ENCODE data around the gene TEX22.

The TEX22 gene

GRCh38 chr14:105367116-105368031 is 31.0 kb upstream of the TEX22 start:
- no peaks in the 10 kb centered on the region for H3K9me3 ChIP-seq (ENCODE audit: insufficient read depth, low read depth, low read length)
- H3K36me3 ChIP-seq (ENCODE audit: insufficient read depth, low read length): no peaks in the 10 kb centered on the region
- no peak overlapping the region for H3K27ac ChIP-seq (ENCODE audit: low read depth, low read length)
- H3K4me3 ChIP-seq (ENCODE audit: low read length): no peak overlapping the region
- H3K27me3 ChIP-seq (ENCODE audit: insufficient read depth, low read length): no peaks in the 10 kb centered on the region; the same call in none of the 2 replicates
- H3K4me1 ChIP-seq (ENCODE audit: insufficient read depth, low read length): no peaks in the 10 kb centered on the region
- WGBS: 96% methylated on average over 34 of the region's 34 CpGs
- no peak overlapping the region for H3K9ac ChIP-seq (ENCODE audit: low read depth, low read length)

- H3K27me3 ChIP-seq (ENCODE audit: insufficient read depth, low read length): no peaks in the 10 kb centered on the region; the same call in 1 of the 2 replicates
- H3K4me1 ChIP-seq (ENCODE audit: insufficient read depth, low read length): no peaks in the 10 kb centered on the region
- no peaks in the 10 kb centered on the region for H3K36me3 ChIP-seq (ENCODE audit: insufficient read depth, low read length)
- H3K4me3 ChIP-seq (ENCODE audit: low read length): no peak overlapping the region
- 95% methylated on average over 20 of the region's 20 CpGs for WGBS
- no peak overlapping the region for H3K9ac ChIP-seq (ENCODE audit: low read depth, low read length)
- H3K27ac ChIP-seq (ENCODE audit: low read depth, low read length): no peak overlapping the region
- H3K9me3 ChIP-seq (ENCODE audit: insufficient read depth, low read depth, low read length): no peaks in the 10 kb centered on the region
Measured at GRCh38 chr14:105368032-105368417, 30.3 kb upstream of the TEX22 start.

- H3K9ac ChIP-seq (ENCODE audit: low read depth, low read length): no peak overlapping the region
- H3K27me3 ChIP-seq (ENCODE audit: insufficient read depth, low read length): no peaks in the 10 kb centered on the region; the same call in 1 of the 2 replicates
- H3K27ac ChIP-seq (ENCODE audit: low read depth, low read length): no peak overlapping the region
- 95% methylated on average over 20 of the region's 20 CpGs for WGBS
- no peaks in the 10 kb centered on the region for H3K4me1 ChIP-seq (ENCODE audit: insufficient read depth, low read length)
- H3K9me3 ChIP-seq (ENCODE audit: insufficient read depth, low read depth, low read length): no peaks in the 10 kb centered on the region
- no peaks in the 10 kb centered on the region for H3K36me3 ChIP-seq (ENCODE audit: insufficient read depth, low read length)
- H3K4me3 ChIP-seq (ENCODE audit: low read length): no peak overlapping the region
Measured at GRCh38 chr14:105368426-105368825, 29.9 kb upstream of the TEX22 start.

GRCh38 chr14:105368910-105369652 is 29.3 kb upstream of the TEX22 start:
- Histone ChIP-seq H3K27me3 (ENCODE audit: insufficient read depth, low read length) (no peaks in the 10 kb centered on the region; the same call in 1 of the 2 replicates), H3K4me1 (ENCODE audit: insufficient read depth, low read length) (no peaks in the 10 kb centered on the region), H3K36me3 (ENCODE audit: insufficient read depth, low read length) (no peaks in the 10 kb centered on the region), H3K9me3 (ENCODE audit: insufficient read depth, low read depth, low read length) (no peaks in the 10 kb centered on the region), H3K27ac (ENCODE audit: low read depth, low read length) (no peak overlapping the region), H3K9ac (ENCODE audit: low read depth, low read length) (no peak overlapping the region), H3K4me3 (ENCODE audit: low read length) (no peak overlapping the region)
- WGBS: 94% methylated on average over 29 of the region's 29 CpGs

GRCh38 chr14:105369653-105370040 is 28.7 kb upstream of the TEX22 start:
- H3K27me3 ChIP-seq (ENCODE audit: insufficient read depth, low read length): no peaks in the 10 kb centered on the region; the same call in 1 of the 2 replicates
- H3K9ac ChIP-seq (ENCODE audit: low read depth, low read length): no peak overlapping the region
- H3K27ac ChIP-seq (ENCODE audit: low read depth, low read length): no peak overlapping the region
- H3K9me3 ChIP-seq (ENCODE audit: insufficient read depth, low read depth, low read length): no peaks in the 10 kb centered on the region
- no peaks in the 10 kb centered on the region for H3K4me1 ChIP-seq (ENCODE audit: insufficient read depth, low read length)
- no peak overlapping the region for H3K4me3 ChIP-seq (ENCODE audit: low read length)
- H3K36me3 ChIP-seq (ENCODE audit: insufficient read depth, low read length): no peaks in the 10 kb centered on the region
- WGBS: 94% methylated on average over 28 of the region's 28 CpGs

GRCh38 chr14:105374389-105374788 is 23.9 kb upstream of the TEX22 start:
- 95% methylated on average over 11 of the region's 11 CpGs for WGBS
- H3K27me3 ChIP-seq (ENCODE audit: insufficient read depth, low read length): no peaks in the 10 kb centered on the region
- no peaks in the 10 kb centered on the region for H3K9me3 ChIP-seq (ENCODE audit: insufficient read depth, low read depth, low read length)
- H3K4me1 ChIP-seq (ENCODE audit: insufficient read depth, low read length): no peaks in the 10 kb centered on the region
- H3K36me3 ChIP-seq (ENCODE audit: insufficient read depth, low read length): no peaks in the 10 kb centered on the region
- H3K27ac ChIP-seq (ENCODE audit: low read depth, low read length): no peak overlapping the region
- H3K4me3 ChIP-seq (ENCODE audit: low read length): no peak overlapping the region
- no peak overlapping the region for H3K9ac ChIP-seq (ENCODE audit: low read depth, low read length)

GRCh38 chr14:105375635-105376057 is 22.7 kb upstream of the TEX22 start:
- Histone ChIP-seq H3K4me3 (ENCODE audit: low read length) (no peak overlapping the region), H3K27ac (ENCODE audit: low read depth, low read length) (no peak overlapping the region), H3K36me3 (ENCODE audit: insufficient read depth, low read length) (0 out of 2 replicates have a peak, but pooled peaks cover 3% of the 10 kb centered on the region), H3K9ac (ENCODE audit: low read depth, low read length) (no peak overlapping the region), H3K27me3 (ENCODE audit: insufficient read depth, low read length) (no peaks in the 10 kb centered on the region), H3K9me3 (ENCODE audit: insufficient read depth, low read depth, low read length) (no peaks in the 10 kb centered on the region), H3K4me1 (ENCODE audit: insufficient read depth, low read length) (no peaks in the 10 kb centered on the region)
- WGBS: 89% methylated on average over 4 of the region's 4 CpGs

- Histone ChIP-seq H3K9me3 (ENCODE audit: insufficient read depth, low read depth, low read length) (no peaks in the 10 kb centered on the region), H3K36me3 (ENCODE audit: insufficient read depth, low read length) (peaks cover 3% of the 10 kb centered on the region; the same call in 1 of the 2 replicates), H3K4me3 (ENCODE audit: low read length) (no peak overlapping the region), H3K9ac (ENCODE audit: low read depth, low read length) (no peak overlapping the region; the same call in 1 of the 2 replicates), H3K4me1 (ENCODE audit: insufficient read depth, low read length) (no peaks in the 10 kb centered on the region), H3K27ac (ENCODE audit: low read depth, low read length) (no peak overlapping the region), H3K27me3 (ENCODE audit: insufficient read depth, low read length) (no peaks in the 10 kb centered on the region)
- WGBS: 88% methylated on average over 34 of the region's 34 CpGs
Measured at GRCh38 chr14:105376521-105377440, 21.6 kb upstream of the TEX22 start.

- 87% methylated on average over 23 of the region's 23 CpGs for WGBS
- no peaks in the 10 kb centered on the region for H3K9me3 ChIP-seq (ENCODE audit: insufficient read depth, low read depth, low read length)
- no peak overlapping the region for H3K4me3 ChIP-seq (ENCODE audit: low read length)
- H3K27ac ChIP-seq (ENCODE audit: low read depth, low read length): no peak overlapping the region
- no peaks in the 10 kb centered on the region for H3K4me1 ChIP-seq (ENCODE audit: insufficient read depth, low read length)
- H3K9ac ChIP-seq (ENCODE audit: low read depth, low read length): no peak overlapping the region; the same call in 1 of the 2 replicates
- H3K36me3 ChIP-seq (ENCODE audit: insufficient read depth, low read length): peaks cover 7% of the 10 kb centered on the region; the same call in 1 of the 2 replicates
- no peaks in the 10 kb centered on the region for H3K27me3 ChIP-seq (ENCODE audit: insufficient read depth, low read length)
Measured at GRCh38 chr14:105377555-105378182, 20.7 kb upstream of the TEX22 start.

GRCh38 chr14:105378199-105378598 is 20.1 kb upstream of the TEX22 start:
- H3K36me3 ChIP-seq (ENCODE audit: insufficient read depth, low read length): peaks cover 10% of the 10 kb centered on the region; the same call in 1 of the 2 replicates
- H3K9me3 ChIP-seq (ENCODE audit: insufficient read depth, low read depth, low read length): no peaks in the 10 kb centered on the region
- 88% methylated on average over 10 of the region's 11 CpGs for WGBS
- no peak overlapping the region for H3K9ac ChIP-seq (ENCODE audit: low read depth, low read length)
- no peak overlapping the region for H3K4me3 ChIP-seq (ENCODE audit: low read length)
- no peak overlapping the region for H3K27ac ChIP-seq (ENCODE audit: low read depth, low read length)
- no peaks in the 10 kb centered on the region for H3K4me1 ChIP-seq (ENCODE audit: insufficient read depth, low read length)
- H3K27me3 ChIP-seq (ENCODE audit: insufficient read depth, low read length): no peaks in the 10 kb centered on the region
